Activated CD4-positive, alpha-beta T cell treated with anti-CD3 and anti-CD28 coated beads for 36 hours (primary cell): ENCODE measurements around the gene COL4A2. TPM values are rescaled to one million over a fixed set of nuclear protein-coding genes. Genes with fewer than 3 reads are reported as not detected.

Experiments
- ATAC-seq: fragments of 200-7000 bp; cut with Tn5 transposase; one replicate; pipeline ENCODE4 v1.10.0; 2021; ENCODE audit warnings: mild to moderate bottlenecking, moderate library complexity
- CTCF ChIA-PET: fragments of 350-600 bp; sonication (Branson Sonifier 250); formaldehyde crosslinking; loops from one replicate; lab custom pipeline; 2021; ENCODE audit warnings: antibody characterized with exemption; lab: Charles Lee
- POLR2A ChIA-PET: fragments of 350-600 bp; sonication (Branson Sonifier 250); formaldehyde crosslinking; loops from one replicate; lab custom pipeline; 2021; ENCODE audit warnings: antibody characterized with exemption, inconsistent platforms; lab: Charles Lee
- DNase-seq: peaks from one replicate; pipeline ENCODE4 v3.0.0-alpha.2; 2020
- H3K27ac Mint-ChIP-seq: one replicate; pipeline ENCODE4 v1.8.0; 2021; ENCODE audit warnings: mixed read lengths
- H3K27me3 Mint-ChIP-seq: one replicate; pipeline ENCODE4 v1.8.0; 2021; ENCODE audit warnings: mixed read lengths
- H3K36me3 Mint-ChIP-seq: one replicate; pipeline ENCODE4 v1.8.0; 2021; ENCODE audit warnings: low read depth, mixed read lengths
- H3K4me1 Mint-ChIP-seq: one replicate; pipeline ENCODE4 v1.8.0; 2021; ENCODE audit warnings: mixed read lengths
- H3K4me3 Mint-ChIP-seq: one replicate; pipeline ENCODE4 v1.8.0; 2021; ENCODE audit warnings: mild to moderate bottlenecking, moderate library complexity, mixed read lengths
- H3K9me3 Mint-ChIP-seq: one replicate; pipeline ENCODE4 v1.8.0; 2021; ENCODE audit warnings: low read depth, mixed read lengths
- intact Hi-C, 2 experiments: fragments of 100-400 bp; cut with DNase I in 1 of 2; cut with micrococcal nuclease in 1 of 2; formaldehyde crosslinking; loops; one replicate each; pipeline versions ENCODE4 v1.14.2 to v1.15.1; 2022 to 2024; cut with DNase I, micrococcal nuclease
- total RNA-seq, 2 experiments: library from RNA; stranded (reverse); gene quantifications; one replicate each; pipeline ENCODE4 v1.2.3, GENCODE V29; 2021

COL4A2 gene
- total RNA-seq, 2 experiments from 2014 or later = not detected

DNA sequence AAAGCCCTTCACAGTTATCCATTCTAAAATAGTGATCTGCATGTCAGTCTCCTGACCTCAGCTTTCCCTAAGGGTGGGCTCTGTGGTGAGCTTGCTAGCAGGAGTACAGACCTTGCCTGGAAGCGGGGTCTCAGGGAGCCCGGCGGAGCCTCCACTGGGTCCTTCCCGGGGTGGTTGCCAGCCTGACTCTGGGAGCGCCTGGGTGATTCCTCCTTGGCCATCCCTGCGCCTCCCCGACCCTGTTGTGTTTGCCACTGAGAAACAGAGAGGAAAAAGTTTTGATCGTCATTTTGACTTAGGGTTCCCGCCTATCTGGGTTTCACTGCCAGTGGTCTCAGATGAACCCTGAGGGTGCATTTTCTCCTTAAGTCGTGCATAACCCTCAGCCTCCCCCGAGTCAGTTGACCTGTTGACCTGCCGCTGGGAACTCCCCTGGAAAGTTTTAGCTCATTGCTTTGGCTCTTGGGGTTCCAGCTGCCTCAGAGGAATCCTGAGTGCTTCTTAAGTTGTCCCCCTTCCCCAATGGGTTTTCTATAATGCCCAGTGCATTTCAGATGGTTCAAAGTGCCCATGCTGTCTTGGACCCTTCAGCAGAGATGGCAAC lies 136.6 kb downstream of the COL4A2 start:
- Mint-ChIP-seq H3K4me3 (no peak overlapping the region), H3K4me1 (no peaks in the 10 kb centered on the region), H3K27ac (no peak overlapping the region), H3K9me3 (no peaks in the 10 kb centered on the region), H3K36me3 (no peaks in the 10 kb centered on the region), H3K27me3 (peaks cover 40% of the 10 kb centered on the region)
- POLR2A ChIA-PET = no interaction called here
- ATAC-seq (no peak), DNase-seq (no peak)
- intact Hi-C loops = loop anchor here in 1 of 2 experiments (1.0 kb wide), 1 partner anchor 221 kb away; no protein-coding TSS in a partner anchor
- CTCF ChIA-PET = interaction anchor here (0.7 to 1.8 kb wide), 2 partner anchors 12 to 299 kb away, joined by 3 to 7 read pairs; no protein-coding TSS in a partner anchor

DNA sequence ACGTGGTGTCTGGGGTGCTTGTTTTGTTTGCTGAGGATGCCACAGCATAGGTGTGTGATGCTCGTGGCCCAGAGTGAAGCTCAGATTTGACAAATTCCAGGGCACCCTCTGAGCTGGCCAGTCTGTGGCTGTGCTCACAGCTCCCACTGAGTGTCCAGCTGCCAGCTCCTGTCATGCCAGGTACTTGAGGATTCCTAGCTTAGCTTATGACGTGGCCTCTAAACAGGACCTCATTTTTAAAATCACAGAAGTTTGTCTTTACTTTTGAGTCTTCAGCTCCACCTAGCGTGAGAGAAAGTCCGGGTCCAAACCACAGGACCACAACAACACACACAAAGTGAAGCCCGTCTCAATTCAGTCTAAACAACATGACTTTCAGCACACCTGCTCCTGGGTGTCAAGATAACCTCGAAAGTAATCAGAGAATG lies 137.2 kb downstream of the COL4A2 start:
- Mint-ChIP-seq H3K4me1 (no peaks in the 10 kb centered on the region), H3K27ac (no peak overlapping the region), H3K4me3 (no peak overlapping the region), H3K9me3 (no peaks in the 10 kb centered on the region), H3K36me3 (no peaks in the 10 kb centered on the region), H3K27me3 (peaks cover 40% of the 10 kb centered on the region)
- intact Hi-C loops = loop anchor here in 1 of 2 experiments (1.0 kb wide), 1 partner anchor 222 kb away; no protein-coding TSS in a partner anchor
- ATAC-seq (no peak), DNase-seq (no peak)
- POLR2A ChIA-PET = no interaction called here
- CTCF ChIA-PET = interaction anchor here (0.7 to 1.8 kb wide), 2 partner anchors 11 to 299 kb away, joined by 3 to 7 read pairs; no protein-coding TSS in a partner anchor

DNA sequence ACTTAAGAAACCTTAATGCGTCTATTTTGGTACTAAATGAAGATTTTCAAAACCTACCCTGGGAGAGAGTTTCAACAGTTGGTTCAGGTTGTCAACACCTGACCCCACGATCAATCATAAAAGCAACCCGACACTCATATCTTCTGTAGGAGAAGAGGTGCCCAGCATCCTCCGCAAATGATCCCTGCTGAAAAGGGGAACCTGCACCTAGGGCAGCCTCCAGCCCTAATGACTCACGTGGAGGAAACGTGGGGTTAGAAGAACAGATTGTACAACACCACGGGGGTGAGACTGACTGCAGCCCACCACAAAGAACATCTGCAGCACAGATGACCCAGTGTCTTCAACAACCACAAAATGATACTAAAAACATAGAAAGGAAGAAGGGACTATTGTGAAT lies 138.1 kb downstream of the COL4A2 start:
- Mint-ChIP-seq H3K27me3 (peaks cover 40% of the 10 kb centered on the region), H3K36me3 (no peaks in the 10 kb centered on the region), H3K9me3 (no peaks in the 10 kb centered on the region), H3K27ac (no peak overlapping the region), H3K4me1 (no peaks in the 10 kb centered on the region), H3K4me3 (no peak overlapping the region)
- no peak for DNase-seq
- intact Hi-C loops = no loop called here
- POLR2A ChIA-PET = no interaction called here
- CTCF ChIA-PET = interaction anchor here (1.8 kb wide), 1 partner anchor 11 kb away, joined by 7 read pairs; no protein-coding TSS in a partner anchor
- ATAC-seq = no peak

DNA sequence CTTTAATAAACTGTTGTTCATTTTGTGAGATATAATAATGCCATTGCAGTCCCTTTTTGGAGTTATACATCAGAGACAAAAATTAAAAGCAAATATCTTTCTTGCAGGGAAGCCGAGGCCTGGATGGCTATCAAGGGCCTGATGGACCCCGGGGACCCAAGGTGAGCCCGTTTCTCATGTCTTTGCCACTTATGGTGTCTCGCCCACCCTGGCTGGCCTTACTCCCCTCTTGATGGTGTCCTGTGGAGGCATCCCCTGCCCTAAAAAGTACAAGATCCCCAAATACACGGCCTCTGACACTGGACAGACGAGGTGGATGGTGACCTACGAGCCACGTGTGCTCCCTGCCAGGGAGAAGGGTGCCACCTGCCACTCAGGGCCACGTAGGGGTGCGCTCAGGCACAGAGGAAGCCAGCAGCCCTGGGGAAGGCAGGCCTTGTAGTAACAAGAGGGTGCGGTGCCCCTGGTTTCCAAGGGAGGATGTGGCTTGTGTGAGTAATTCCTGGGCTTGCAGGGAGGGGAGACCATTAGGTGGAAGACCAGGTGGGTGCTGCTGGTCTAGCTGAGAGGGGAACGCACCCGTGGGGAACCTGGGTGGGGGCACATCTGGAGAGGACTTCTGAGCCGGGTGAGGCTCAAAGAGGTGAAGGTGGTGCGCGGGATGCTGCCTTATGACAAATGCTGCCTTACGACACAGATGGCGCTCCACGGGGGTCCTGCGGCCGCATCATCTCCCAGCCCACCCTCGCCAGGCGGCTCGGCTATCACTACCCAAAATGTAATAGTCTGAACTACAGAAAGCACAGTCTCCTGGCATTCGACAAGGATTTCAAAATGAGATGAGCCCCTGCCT lies 138.9 kb downstream of the COL4A2 start:
- no peak for ATAC-seq
- DNase-seq = no peak
- intact Hi-C loops = no loop called here
- Mint-ChIP-seq H3K27ac (no peak overlapping the region), H3K27me3 (peaks cover 36% of the 10 kb centered on the region), H3K9me3 (no peaks in the 10 kb centered on the region), H3K4me1 (no peaks in the 10 kb centered on the region), H3K36me3 (no peaks in the 10 kb centered on the region), H3K4me3 (no peak overlapping the region)
- CTCF ChIA-PET = no interaction called here
- POLR2A ChIA-PET = no interaction called here

DNA sequence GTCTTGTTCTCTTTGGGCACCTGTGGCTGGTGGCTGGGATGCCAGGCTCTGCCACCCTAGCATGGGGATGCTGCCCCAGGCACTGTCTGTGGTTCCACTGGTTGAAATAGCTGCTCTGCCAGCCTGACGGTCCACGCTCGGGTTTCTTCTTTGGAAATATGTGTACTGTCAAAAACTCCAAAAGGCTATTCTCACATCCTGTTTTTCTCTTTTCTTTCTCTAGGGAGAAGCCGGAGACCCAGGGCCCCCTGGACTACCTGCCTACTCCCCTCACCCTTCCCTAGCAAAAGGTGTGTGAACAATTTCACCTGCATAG lies 139.4 kb downstream of the COL4A2 start:
- CTCF ChIA-PET = no interaction called here
- peaks cover 35% of the 10 kb centered on the region for H3K27me3 Mint-ChIP-seq

DNA sequence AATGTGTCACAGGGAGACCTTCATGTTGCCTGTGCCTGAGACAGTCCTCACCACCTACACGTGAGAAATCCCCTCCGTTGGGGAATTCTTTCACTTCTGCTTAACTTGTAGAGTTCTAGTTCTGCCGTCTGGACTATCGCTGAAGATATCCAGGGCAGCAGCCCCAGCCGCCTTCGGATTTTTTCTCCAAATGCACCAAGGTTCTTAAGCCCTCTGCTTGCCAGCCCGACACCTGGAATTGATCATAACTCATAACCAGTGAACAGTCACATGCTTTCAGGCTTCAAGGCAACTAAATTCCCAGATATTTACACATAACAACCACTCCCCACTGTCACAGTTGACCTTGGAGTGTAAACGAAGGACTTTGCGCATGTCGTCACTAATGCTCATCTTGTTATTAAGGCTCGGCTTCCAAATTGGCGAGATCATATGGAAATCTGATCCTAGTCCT lies 140.0 kb downstream of the COL4A2 start:
- intact Hi-C loops = no loop called here
- no peak overlapping the region for H3K27ac Mint-ChIP-seq
- DNase-seq (no peak), ATAC-seq (no peak)
- ChIA-PET CTCF (no interaction called here), POLR2A (no interaction called here)
- no peaks in the 10 kb centered on the region for H3K4me1 Mint-ChIP-seq
- H3K27me3 Mint-ChIP-seq = peaks cover 35% of the 10 kb centered on the region
- H3K36me3 Mint-ChIP-seq = no peaks in the 10 kb centered on the region
- H3K4me3 Mint-ChIP-seq = no peak overlapping the region
- no peaks in the 10 kb centered on the region for H3K9me3 Mint-ChIP-seq

More for the DNA sequence above, 139.4 kb downstream of the COL4A2 start:
- Mint-ChIP-seq H3K4me3 (no peak overlapping the region), H3K9me3 (no peaks in the 10 kb centered on the region), H3K27ac (no peak overlapping the region), H3K36me3 (no peaks in the 10 kb centered on the region), H3K4me1 (no peaks in the 10 kb centered on the region)
- intact Hi-C loops = no loop called here
- DNase-seq (no peak), ATAC-seq (no peak)
- POLR2A ChIA-PET = no interaction called here

DNA sequence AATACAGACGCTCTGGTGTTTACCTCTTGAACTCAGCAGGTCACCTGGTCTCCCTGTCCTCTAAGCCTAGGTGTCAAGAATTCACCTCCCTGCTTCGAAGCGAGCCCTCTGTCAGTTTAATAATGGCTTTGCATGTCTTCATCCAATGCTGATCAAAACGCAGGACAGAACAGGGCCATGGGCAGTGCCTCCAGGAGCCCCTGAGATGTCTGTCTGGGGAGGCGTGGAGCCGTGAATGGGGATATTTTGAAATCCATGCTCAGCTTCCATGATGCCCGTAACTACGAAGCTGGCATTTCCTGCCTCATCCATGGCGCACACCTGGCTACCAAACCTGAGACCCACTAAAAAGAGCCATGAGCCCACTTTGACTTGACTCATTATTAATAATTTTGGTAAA lies 140.7 kb downstream of the COL4A2 start:
- no peak for ATAC-seq
- CTCF ChIA-PET = no interaction called here
- Mint-ChIP-seq H3K4me1 (no peaks in the 10 kb centered on the region), H3K4me3 (no peak overlapping the region), H3K9me3 (no peaks in the 10 kb centered on the region), H3K36me3 (no peaks in the 10 kb centered on the region), H3K27me3 (peaks cover 33% of the 10 kb centered on the region), H3K27ac (no peak overlapping the region)
- DNase-seq = no peak
- intact Hi-C loops = no loop called here
- POLR2A ChIA-PET = no interaction called here

DNA sequence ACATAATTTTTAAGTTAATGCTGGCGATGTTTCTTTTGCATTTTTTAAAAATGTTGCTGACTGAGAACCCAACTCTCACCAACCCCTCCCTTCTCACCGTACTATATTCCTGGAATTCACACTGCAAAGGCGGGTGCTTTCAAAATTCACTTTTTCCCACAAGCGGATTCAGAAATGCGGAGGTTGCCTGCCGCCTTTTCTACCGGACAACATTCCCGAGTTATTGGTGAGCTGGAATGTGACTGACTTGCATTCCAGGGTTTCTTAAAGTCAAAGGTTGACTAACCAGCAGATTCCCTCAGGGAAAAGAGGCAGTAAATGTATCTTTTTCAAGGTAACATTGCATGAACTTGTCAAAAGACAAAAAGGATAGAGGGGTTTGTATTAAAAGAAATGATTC lies 141.1 kb downstream of the COL4A2 start:
- ChIA-PET CTCF (no interaction called here), POLR2A (no interaction called here)
- H3K9me3 Mint-ChIP-seq = no peaks in the 10 kb centered on the region
- no peak overlapping the region for H3K4me3 Mint-ChIP-seq
- no peaks in the 10 kb centered on the region for H3K36me3 Mint-ChIP-seq
- no peak for ATAC-seq
- intact Hi-C loops = no loop called here
- DNase-seq = no peak
- peaks cover 33% of the 10 kb centered on the region for H3K27me3 Mint-ChIP-seq
- no peaks in the 10 kb centered on the region for H3K4me1 Mint-ChIP-seq
- no peak overlapping the region for H3K27ac Mint-ChIP-seq

DNA sequence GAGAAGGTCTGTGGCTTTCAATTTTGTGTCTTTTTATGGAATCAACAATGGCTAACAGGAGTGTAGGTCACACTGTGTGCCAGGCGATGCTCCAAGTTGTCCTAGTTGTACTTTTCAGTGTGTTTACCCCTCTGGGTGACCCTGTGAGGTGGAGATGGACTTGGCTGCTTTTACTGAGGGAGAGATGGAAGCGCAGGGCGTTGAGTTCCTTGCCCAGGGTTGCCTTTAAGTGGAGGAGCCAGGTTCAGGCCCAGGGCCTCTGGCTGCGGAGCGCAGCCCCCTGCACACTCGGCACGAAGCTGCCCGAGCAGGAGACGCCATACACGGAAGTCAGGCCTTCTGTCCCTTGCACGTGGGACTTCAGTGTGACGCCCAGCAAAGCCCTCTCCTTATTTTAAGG lies 141.6 kb downstream of the COL4A2 start:
- intact Hi-C loops = no loop called here
- ChIA-PET CTCF (no interaction called here), POLR2A (no interaction called here)
- no peak overlapping the region for H3K27ac Mint-ChIP-seq
- H3K27me3 Mint-ChIP-seq = peaks cover 30% of the 10 kb centered on the region
- H3K36me3 Mint-ChIP-seq = no peaks in the 10 kb centered on the region
- no peak overlapping the region for H3K4me3 Mint-ChIP-seq
- DNase-seq = no peak
- no peaks in the 10 kb centered on the region for H3K9me3 Mint-ChIP-seq
- no peaks in the 10 kb centered on the region for H3K4me1 Mint-ChIP-seq
- ATAC-seq = no peak

DNA sequence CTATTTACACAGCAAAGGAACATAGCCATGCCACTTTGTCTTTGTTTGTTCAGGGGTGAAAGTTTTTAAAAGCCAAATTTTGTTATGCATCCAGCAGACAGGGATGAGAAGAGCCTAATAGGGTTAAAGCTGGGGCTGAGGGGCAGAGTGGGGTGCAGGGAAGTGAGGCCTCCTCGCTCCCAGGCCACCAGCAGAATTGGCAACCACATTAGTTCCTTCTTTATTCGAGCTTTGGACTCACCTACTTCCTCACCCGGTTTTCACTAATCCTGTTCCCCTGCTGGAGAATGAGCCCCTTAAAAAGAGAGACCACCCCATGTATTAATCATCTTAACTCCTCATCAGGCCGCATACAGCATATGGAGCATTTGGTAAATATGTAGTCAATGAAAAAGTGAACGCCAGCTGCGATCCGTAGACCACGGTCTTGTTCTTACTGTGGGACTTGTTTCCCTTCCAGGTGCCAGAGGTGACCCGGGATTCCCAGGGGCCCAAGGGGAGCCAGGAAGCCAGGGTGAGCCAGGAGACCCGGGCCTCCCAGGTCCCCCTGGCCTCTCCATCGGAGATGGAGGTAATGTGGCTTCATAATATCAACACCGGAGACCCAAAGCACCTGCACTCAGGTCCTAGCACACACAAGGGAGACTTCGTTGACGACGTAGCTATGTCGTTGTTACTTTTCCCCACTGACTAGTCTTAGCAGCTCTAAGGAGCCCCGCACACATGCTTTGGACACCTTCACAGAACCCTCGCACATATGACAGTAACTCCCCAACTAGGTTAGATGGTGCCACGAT lies 142.3 kb downstream of the COL4A2 start:
- ChIA-PET POLR2A (no interaction called here), CTCF (no interaction called here)
- Mint-ChIP-seq H3K36me3 (no peaks in the 10 kb centered on the region), H3K4me3 (no peak overlapping the region), H3K4me1 (no peaks in the 10 kb centered on the region), H3K9me3 (no peaks in the 10 kb centered on the region), H3K27ac (no peak overlapping the region), H3K27me3 (peaks cover 26% of the 10 kb centered on the region)
- intact Hi-C loops = loop anchor here in 1 of 2 experiments (10.0 kb wide), 1 partner anchor 165 kb away; the partner anchor contains the start of gene NAXD
- DNase-seq = no peak
- no peak for ATAC-seq
